Gastrocnemius medialis (tissue), 4 donors: ENCODE measurements around the gene BARX1.

ENCODE experiments used
- POLR2A ChIP-seq, 2 donors: fragments of 450-650 bp; IDR thresholded peaks; one replicate each; pipeline ENCODE4 v1.6.1; 2017; ENCODE audit warnings: antibody characterized with exemption in 2 of 2, mild to moderate bottlenecking in 2 of 2, moderate library complexity in 2 of 2
- TF ChIP-seq, protein P1 (sequence below), 5 experiments: fragments of 450-650 bp in 3 of 5; fragments of 200-600 bp in 2 of 5; sonication (generic) in 2 of 5; IDR thresholded peaks in 4 of 5; conservative IDR thresholded peaks in 1 of 5; 1 replicate in 4 of 5; 2 replicates in 1 of 5; pipeline ENCODE4 v1.5.1; 2016 to 2019; ENCODE audit warnings: antibody characterized with exemption in 5 of 5, mild to moderate bottlenecking in 3 of 5, moderate library complexity in 3 of 5

DNA sequence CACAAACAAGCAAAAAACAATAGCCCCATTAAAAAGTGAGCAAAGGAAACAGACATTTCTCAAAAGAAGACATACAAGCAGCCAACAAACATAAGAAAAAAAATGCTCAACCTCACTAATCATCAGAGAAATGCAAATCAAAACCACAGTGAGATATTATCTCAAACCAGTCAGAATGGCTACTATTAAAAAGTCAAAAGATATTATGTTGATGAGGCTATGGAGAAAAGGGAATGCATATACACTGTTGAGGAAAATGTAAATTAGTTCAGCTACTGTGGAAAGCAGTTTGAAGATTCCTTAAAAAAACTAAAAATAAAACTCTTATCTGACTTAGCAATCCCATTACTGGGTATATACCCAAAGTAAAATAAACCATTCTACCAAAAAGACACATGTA is 28.7 kb upstream of the BARX1 start:
- TF ChIP-seq, protein P1, sequence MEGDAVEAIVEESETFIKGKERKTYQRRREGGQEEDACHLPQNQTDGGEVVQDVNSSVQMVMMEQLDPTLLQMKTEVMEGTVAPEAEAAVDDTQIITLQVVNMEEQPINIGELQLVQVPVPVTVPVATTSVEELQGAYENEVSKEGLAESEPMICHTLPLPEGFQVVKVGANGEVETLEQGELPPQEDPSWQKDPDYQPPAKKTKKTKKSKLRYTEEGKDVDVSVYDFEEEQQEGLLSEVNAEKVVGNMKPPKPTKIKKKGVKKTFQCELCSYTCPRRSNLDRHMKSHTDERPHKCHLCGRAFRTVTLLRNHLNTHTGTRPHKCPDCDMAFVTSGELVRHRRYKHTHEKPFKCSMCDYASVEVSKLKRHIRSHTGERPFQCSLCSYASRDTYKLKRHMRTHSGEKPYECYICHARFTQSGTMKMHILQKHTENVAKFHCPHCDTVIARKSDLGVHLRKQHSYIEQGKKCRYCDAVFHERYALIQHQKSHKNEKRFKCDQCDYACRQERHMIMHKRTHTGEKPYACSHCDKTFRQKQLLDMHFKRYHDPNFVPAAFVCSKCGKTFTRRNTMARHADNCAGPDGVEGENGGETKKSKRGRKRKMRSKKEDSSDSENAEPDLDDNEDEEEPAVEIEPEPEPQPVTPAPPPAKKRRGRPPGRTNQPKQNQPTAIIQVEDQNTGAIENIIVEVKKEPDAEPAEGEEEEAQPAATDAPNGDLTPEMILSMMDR (IDR thresholded peaks at IDR 0.05 in 4 of 5, conservative IDR thresholded peaks at IDR 0.05 in 1 of 5), result no peak
- no peak for TF ChIP-seq POLR2A (IDR thresholded peaks at IDR 0.05)
